Mucosa of rectum (tissue), 2 donors: ENCODE results near the gene FILIP1L.

Experiments
- H3K27ac ChIP-seq, 2 donors: one replicate each; pipeline ENCODE4 v1.7.0; 2013; ENCODE audit warnings: inconsistent platforms in 2 of 2, low read depth in 2 of 2, low read length in 2 of 2
- H3K27me3 ChIP-seq, 2 donors: one replicate each; pipeline ENCODE4 v1.7.0; 2013; ENCODE audit warnings: low read length in 2 of 2; ENCODE audit not compliant: control insufficient read depth in 2 of 2, insufficient read depth in 2 of 2
- H3K36me3 ChIP-seq, 2 donors: one replicate each; pipeline ENCODE4 v1.7.0; 2013; ENCODE audit warnings: low read length in 2 of 2; ENCODE audit not compliant: control insufficient read depth in 2 of 2, insufficient read depth in 2 of 2
- H3K4me1 ChIP-seq, 2 donors: one replicate each; pipeline ENCODE4 v1.7.0; 2013; ENCODE audit warnings: low read length in 2 of 2, mild to moderate bottlenecking in 1 of 2; ENCODE audit not compliant: control insufficient read depth in 2 of 2, insufficient read depth in 2 of 2
- H3K4me3 ChIP-seq, 2 donors: one replicate each; pipeline ENCODE4 v1.7.0; 2013; ENCODE audit warnings: low read length in 2 of 2
- H3K9ac ChIP-seq, 2 donors: one replicate each; pipeline ENCODE4 v1.7.0; 2013; ENCODE audit warnings: low read length in 2 of 2, low read depth in 1 of 2, mild to moderate bottlenecking in 1 of 2
- H3K9me3 ChIP-seq, 2 donors: one replicate each; pipeline ENCODE4 v1.7.0; 2013; ENCODE audit warnings: low read length in 2 of 2; ENCODE audit not compliant: control insufficient read depth in 2 of 2
- donor health status: healthy.
- donor health status: Normal muscosa, but diverticular disease.

The FILIP1L gene

DNA sequence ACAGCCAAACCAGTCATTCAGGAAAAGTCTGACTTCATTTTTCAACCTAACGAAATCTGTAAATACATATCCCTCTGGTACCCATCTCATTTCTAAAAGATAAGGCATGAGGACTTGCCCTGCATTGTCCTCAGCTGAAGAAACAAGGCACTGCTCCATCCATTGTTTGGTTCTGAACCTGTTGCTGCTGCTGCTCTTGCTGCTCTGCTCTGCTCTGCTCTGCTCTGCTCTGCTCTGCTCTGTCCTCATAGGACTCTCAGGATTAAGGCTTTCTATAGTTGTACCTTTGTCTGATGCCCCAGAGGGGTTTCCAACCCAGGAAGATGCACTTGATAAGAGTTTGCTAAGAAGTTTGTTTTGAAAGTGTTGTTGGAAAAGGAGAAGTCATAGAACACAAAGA is 258.4 kb downstream of the FILIP1L start:
- no peaks in the 10 kb centered on the region for H3K27me3 ChIP-seq
- no peak overlapping the region for H3K27ac ChIP-seq
- H3K4me3 ChIP-seq = no peak overlapping the region
- H3K9ac ChIP-seq = no peak overlapping the region
- H3K4me1 ChIP-seq = no peaks in the 10 kb centered on the region
- H3K9me3 ChIP-seq = no peaks in the 10 kb centered on the region
- H3K36me3 ChIP-seq = no peaks in the 10 kb centered on the region

DNA sequence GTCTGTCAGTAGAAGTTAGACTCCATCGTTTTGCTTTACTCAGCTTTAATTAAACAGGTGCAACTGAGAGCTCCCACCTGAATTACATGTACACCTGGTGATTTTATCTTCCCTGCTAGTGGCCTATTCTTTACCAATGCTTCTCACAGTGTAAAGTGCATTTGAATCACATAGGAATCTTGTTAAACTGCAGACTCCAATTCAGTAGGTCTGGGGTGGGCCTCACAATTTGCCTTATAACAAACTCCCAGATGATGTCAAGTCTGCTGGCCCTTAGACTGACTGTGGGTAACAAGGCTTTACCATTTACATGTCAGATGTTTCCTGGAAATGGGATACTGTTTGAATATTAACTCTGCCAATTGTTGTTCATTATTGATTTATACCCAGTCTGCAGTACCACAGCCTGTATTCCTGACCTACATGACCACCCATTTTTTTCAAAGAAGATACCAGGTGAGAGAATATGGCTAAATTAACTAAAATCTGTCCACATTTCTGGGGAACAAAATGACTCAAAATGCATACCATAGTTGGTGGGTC is 259.5 kb downstream of the FILIP1L start:
- H3K9ac ChIP-seq = no peak overlapping the region
- no peak overlapping the region for H3K27ac ChIP-seq
- peaks cover 0 to 3% of the 10 kb centered on the region in 2 donors for H3K36me3 ChIP-seq
- no peaks in the 10 kb centered on the region for H3K4me1 ChIP-seq
- no peaks in the 10 kb centered on the region for H3K9me3 ChIP-seq
- no peaks in the 10 kb centered on the region for H3K27me3 ChIP-seq
- no peak overlapping the region for H3K4me3 ChIP-seq

DNA sequence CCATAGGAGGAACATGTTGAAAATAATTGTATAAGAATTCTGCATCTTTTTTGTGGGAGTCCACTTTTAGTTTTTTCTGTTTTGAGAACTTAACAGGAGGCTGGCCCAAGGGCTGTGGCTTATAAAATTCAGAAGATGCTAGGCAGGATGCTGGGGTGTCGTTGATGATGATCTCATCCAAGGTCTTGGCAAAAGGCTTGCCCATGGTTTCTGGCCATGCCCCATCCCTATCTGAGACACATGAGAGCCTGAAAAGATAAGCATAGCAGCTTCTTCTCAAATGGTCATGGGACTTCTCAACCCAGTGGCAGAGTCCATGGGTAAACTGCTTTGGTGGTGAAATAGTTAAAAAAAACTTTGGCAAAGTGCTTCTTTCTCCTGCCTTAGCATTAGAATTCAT is 261.4 kb downstream of the FILIP1L start:
- H3K4me3 ChIP-seq = no peak overlapping the region
- H3K27ac ChIP-seq = no peak overlapping the region
- H3K9me3 ChIP-seq = no peaks in the 10 kb centered on the region
- H3K4me1 ChIP-seq = no peaks in the 10 kb centered on the region
- no peak overlapping the region for H3K9ac ChIP-seq
- H3K27me3 ChIP-seq = no peaks in the 10 kb centered on the region
- H3K36me3 ChIP-seq = peaks cover 0 to 3% of the 10 kb centered on the region in 2 donors

DNA sequence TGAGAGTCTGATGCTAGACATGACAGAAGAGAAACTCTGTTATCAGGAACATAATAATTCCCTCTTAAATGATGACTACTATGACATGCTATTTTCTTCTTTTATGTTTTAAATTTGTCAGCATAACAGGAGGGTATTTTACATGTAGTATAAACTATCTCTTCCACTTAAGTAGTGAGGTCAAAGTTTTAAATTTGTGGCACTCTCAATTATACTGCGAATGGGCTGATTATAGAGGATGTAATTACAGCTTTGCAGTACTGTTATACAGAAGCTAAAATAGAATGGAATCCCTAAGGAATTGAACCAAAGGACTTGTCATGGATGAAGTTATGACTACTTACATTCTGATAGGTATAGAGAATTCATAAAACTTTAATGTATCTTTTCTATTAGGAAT is 262.3 kb downstream of the FILIP1L start:
- no peak overlapping the region for H3K4me3 ChIP-seq
- no peaks in the 10 kb centered on the region for H3K9me3 ChIP-seq
- H3K27ac ChIP-seq = no peak overlapping the region
- H3K9ac ChIP-seq = no peak overlapping the region
- H3K36me3 ChIP-seq = peaks cover 0 to 3% of the 10 kb centered on the region in 2 donors
- no peaks in the 10 kb centered on the region for H3K4me1 ChIP-seq
- no peaks in the 10 kb centered on the region for H3K27me3 ChIP-seq

DNA sequence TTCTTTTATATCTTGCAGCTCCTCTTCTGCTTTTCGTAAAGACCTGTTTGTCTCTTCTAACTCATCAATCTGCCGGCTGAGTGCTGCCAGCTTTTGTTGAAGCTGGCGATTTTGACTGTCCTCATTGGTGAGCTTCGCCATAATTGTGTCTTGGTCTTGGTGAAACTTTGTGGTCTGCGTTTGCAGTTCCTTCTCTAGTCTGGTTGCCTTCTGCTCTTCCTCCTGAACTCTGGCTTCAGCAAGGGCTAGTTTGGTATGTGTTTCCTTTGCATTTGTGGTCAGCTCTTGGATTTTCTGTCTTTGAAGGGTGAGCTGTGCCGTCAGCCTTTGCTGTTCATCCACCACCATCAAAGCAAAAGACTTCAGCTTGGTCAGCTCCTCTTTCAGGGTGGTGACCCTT is 263.7 kb downstream of the FILIP1L start:
- Histone ChIP-seq H3K27me3 (no peaks in the 10 kb centered on the region), H3K36me3 (peaks cover 0 to 3% of the 10 kb centered on the region in 2 donors), H3K4me3 (no peak overlapping the region), H3K9me3 (no peaks in the 10 kb centered on the region), H3K9ac (no peak overlapping the region), H3K4me1 (peaks cover 0 to 2% of the 10 kb centered on the region in 2 donors), H3K27ac (no peak overlapping the region)

DNA sequence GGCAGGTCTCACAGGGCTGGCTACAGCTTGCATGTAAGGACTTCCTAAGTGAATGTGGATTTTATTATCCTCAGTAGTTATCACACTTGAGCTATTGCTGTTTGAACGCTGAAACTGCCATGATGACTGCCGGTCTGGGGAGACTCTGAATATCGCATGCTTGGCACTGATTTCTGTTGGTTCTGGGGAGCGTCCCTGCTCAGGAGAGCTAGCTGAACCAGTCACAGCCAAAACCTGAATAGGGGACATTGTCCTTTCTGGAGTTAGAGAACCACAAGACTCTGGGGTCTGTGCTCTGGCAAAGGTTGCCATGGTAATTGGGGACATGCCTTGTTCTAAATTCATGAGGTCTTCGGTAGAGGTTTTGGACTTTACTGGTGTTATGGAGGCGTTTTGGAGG is 265.9 kb downstream of the FILIP1L start:
- H3K9ac ChIP-seq = no peak overlapping the region
- H3K27me3 ChIP-seq = no peaks in the 10 kb centered on the region
- peaks cover 0 to 3% of the 10 kb centered on the region in 2 donors for H3K36me3 ChIP-seq
- H3K9me3 ChIP-seq = no peaks in the 10 kb centered on the region
- H3K27ac ChIP-seq = peak overlapping the region in 1 of 2 donors; percentile 1
- peaks cover 2 to 5% of the 10 kb centered on the region in 2 donors for H3K4me1 ChIP-seq
- H3K4me3 ChIP-seq = no peak overlapping the region

DNA sequence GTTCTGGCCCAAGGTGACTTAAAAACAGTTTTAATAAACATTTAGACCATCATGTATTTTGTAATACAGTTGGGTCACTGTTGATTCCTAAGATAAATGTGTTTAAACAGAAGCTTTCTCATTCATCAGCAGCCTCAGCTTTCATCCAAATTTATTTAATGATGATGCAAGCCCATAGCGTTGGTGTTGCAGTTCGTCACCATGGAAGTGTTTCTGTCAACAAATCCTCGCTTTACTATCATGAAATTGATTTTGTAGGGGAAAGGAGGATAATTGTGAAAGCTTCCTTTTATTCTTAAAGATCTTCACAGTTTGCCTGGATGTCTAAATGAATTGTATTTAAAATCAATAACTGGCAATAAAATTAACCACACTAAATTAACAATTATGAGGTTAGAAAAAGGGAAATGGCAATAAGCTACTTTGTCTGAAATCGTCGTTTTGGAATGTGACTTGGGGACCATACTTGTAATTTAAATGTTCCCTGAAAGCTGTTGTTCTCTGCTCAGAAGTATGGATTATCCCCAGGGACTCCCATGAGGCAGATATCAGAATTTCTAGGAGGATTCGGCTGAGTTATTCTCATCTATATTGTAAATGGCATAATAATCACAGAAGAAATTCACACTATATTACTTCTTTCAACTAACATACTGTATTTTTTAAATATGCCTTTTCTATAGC is 267.7 kb downstream of the FILIP1L start:
- H3K9me3 ChIP-seq = no peaks in the 10 kb centered on the region
- peaks cover 0 to 3% of the 10 kb centered on the region in 2 donors for H3K36me3 ChIP-seq
- H3K4me1 ChIP-seq = peaks cover 2 to 5% of the 10 kb centered on the region in 2 donors
- peak overlapping the region; percentile 32 to 44 for H3K27ac ChIP-seq
- no peak overlapping the region for H3K9ac ChIP-seq
- no peaks in the 10 kb centered on the region for H3K27me3 ChIP-seq
- no peak overlapping the region for H3K4me3 ChIP-seq

DNA sequence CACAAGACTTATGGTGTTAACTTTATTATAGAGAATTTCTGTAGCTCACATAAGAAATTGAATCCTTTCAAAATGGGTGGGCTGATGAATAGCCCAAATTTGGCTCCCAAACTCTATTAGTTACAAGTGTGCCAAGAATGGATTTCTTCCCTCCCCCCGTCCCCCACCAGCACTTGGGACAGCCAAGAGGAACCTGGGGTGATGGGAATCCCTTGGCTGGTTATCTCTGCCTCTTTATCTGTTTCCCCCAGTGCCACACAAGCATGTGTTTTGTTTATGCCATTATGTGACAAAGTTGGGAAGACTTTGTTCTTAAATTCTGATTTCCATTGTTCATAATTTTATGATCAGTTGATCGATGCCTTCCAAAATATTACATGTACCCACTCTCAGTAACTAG is 268.3 kb downstream of the FILIP1L start:
- H3K9ac ChIP-seq = no peak overlapping the region
- H3K27ac ChIP-seq = peak overlapping the region; percentile 32 to 44
- H3K9me3 ChIP-seq = no peaks in the 10 kb centered on the region
- H3K36me3 ChIP-seq = peaks cover 0 to 3% of the 10 kb centered on the region in 2 donors
- no peaks in the 10 kb centered on the region for H3K27me3 ChIP-seq
- no peak overlapping the region for H3K4me3 ChIP-seq
- H3K4me1 ChIP-seq = peaks cover 2 to 5% of the 10 kb centered on the region in 2 donors

DNA sequence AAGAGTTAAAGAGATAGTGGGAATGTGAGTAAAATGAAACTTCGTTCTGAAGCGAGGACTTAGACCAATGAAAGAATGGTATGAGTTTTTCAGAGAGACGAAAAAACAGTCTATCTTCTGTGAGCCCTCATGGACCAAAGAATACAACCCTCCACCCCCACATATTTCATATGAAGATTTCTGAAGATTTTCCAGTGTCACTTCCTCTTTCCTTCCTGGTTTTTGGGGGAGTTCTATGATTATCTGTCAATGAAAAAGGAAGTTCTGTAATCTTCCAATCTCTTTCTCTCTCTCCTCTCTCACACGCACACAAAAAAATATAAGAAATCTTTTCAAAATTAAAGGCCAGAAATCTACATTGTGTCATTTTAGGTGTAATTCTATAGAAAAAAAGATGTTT is 269.0 kb downstream of the FILIP1L start:
- H3K27me3 ChIP-seq = no peaks in the 10 kb centered on the region
- no peaks in the 10 kb centered on the region for H3K36me3 ChIP-seq
- no peak overlapping the region for H3K4me3 ChIP-seq
- H3K9ac ChIP-seq = no peak overlapping the region
- peak overlapping the region in 1 of 2 donors; percentile 1 for H3K27ac ChIP-seq
- no peaks in the 10 kb centered on the region for H3K9me3 ChIP-seq
- peaks cover 2 to 5% of the 10 kb centered on the region in 2 donors for H3K4me1 ChIP-seq

DNA sequence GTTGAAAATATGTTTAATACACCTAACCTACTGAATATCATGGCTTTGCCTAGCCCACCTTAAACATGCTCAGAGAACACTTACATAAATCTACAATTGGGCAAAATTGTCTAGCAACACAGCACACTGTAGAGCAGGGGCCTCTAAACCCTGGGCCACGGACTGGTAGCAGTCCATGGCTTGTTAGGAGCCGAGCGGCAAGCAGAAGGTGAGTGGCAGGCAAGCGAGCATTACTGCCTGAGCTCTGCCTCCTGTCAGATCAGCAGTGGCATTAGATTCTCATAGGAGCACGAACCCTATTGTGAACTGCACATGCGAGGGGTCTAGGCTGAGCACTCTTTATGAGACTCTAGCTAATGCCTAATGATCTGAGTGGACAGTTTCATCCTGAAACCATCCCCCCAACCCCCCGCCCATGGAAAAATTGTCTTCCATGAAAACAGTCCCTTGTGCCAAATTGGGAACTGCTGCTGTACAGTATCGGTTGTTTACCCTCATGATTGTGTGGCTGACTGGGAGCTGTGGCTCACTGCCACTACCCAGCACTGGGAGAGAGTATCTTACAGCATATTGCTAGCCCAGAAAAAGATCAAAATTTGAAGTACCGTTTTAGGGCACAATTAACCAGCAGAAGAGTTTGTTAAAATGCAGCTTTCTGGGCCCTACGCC is 270.6 kb downstream of the FILIP1L start:
- Histone ChIP-seq H3K9ac (peak overlapping the region in 1 of 2 donors; percentile 15), H3K4me3 (no peak overlapping the region), H3K4me1 (peaks cover 2 to 5% of the 10 kb centered on the region in 2 donors), H3K9me3 (no peaks in the 10 kb centered on the region), H3K27ac (peak overlapping the region; percentile 35 to 60), H3K27me3 (no peaks in the 10 kb centered on the region), H3K36me3 (no peaks in the 10 kb centered on the region)
